Astrocyte of the spinal cord (primary cell): ENCODE measurements around the gene TBC1D17.
"Not testable (repeated sequence)": the region's sequence is repeated elsewhere in the genome, so short reads cannot be mapped to it uniquely, and the experiment has no call there.

Experiments
- DNase-seq: peaks from one replicate; pipeline ENCODE4 v3.0.0; 2011; ENCODE audit warnings: low read depth, low spot score
- H3K4me3 ChIP-seq: 2 replicates; pipeline ENCODE4 v1.5.1; 2011; ENCODE audit warnings: low read depth, mild to moderate bottlenecking, low read length, moderate library complexity
- CTCF ChIP-seq: IDR thresholded peaks from 2 replicates; pipeline ENCODE4 v1.5.1; 2012; ENCODE audit warnings: low read depth, mild to moderate bottlenecking, low read length, inconsistent platforms
- in situ Hi-C: cut with HindIII; loops from 2 replicates; pipeline ENCODE4 v1.10.0; 2017; ENCODE audit warnings: low sequenced_read_pairs

Gene TBC1D17

GRCh38 chr19:49920624-49921363 lies 43.3 kb downstream of the TBC1D17 start:
- in situ Hi-C loops = no loop called here
- H3K4me3 ChIP-seq = no peak overlapping the region
- no peak for TF ChIP-seq CTCF

DNA sequence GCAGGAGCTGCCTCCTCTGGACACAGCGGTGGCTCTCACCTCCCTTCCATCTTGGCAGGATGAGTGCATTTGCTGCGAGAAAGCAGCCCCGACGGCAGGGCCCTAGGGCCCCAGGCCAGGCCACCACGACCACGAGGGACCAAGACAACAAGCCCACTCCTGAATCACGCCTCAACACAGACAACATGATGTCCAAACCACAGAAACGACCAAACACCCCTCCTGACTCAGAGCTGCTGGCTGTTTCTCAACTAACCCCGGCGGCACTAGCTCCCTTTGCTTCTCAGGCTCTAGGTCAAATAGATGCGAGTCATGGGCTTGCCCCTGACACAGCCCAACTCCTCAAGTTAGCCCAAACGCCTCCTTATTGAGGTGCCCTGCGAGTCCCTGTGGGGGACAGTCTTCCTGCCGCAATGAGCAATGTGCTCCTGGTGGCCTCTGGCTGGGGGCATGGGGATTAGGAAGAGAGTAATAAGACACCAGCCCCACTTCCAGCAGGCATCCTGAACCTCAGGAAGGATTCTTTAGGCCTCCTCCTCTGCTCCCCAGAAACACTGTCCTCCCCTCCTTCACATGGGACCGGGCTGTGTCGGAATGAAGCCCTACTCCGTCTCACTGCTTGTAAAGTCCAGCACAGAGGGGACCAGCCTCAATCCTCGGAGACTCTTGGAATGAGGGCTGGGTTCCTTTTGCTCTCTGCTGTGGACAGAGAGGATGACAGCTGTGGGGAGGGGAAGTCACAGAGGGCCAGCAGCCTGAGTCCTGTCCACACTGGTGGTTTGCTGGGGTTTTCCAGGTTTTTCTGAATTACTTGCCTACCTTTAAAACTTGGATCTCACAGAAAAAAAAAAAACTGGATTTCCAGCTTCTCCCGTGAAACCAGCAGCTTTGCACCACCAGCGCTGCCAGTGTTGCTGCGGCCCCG lies 44.6 kb downstream of the TBC1D17 start:
- peak; percentile 58 for DNase-seq
- no peak for TF ChIP-seq CTCF
- no peak overlapping the region for H3K4me3 ChIP-seq
- in situ Hi-C loops = no loop called here

More at GRCh38 chr19:49920624-49921363, 43.3 kb downstream of the TBC1D17 start:
- no peak for DNase-seq

- in situ Hi-C loops = no loop called here
- no peak overlapping the region for H3K4me3 ChIP-seq
- TF ChIP-seq CTCF = no peak
- DNase-seq = no peak
Observed at GRCh38 chr19:49923055-49924003, 45.8 kb downstream of the TBC1D17 start.

DNA sequence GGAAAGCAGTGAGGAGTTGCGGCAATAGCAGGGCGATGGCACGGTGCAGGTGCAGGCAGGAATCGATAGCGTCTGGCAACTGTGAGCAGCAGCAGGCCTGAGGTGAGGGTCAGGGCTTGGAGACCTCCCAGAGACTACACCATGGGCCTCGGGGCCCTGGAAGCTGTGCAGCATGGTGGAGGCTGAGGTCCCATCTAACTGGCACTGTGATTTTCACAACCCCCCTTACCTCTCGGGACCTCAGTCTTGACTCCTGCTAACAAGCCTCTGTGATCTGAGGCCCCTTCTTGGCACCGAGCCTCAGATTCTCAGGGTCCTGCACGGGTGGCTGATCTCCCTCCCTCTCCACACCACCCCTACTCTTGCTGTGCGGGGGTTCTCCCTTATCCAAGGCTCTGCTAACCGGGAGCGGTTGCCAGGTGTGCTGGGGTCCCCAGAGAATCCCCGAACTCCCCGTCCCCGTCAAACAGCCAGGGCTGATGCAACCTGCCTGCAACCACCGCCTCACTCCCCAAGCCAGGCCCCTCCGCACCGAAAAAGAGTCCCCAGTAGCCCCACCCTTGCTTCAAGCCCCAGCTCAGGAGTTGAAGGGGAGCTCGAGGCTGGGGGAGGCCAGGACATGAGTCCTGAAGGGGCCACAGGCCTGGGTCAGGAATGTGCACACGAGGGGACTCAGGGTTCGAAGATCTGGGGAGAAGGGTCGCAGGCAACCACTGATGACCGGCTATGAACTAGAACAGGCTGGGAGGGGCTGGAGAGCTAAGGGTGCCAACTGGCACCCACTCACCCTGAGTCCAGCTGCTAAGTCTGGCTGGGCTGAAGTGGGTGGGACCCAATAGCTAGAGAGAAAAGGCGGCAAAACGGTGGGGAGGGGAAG lies 46.7 kb downstream of the TBC1D17 start:
- DNase-seq = no peak

DNA sequence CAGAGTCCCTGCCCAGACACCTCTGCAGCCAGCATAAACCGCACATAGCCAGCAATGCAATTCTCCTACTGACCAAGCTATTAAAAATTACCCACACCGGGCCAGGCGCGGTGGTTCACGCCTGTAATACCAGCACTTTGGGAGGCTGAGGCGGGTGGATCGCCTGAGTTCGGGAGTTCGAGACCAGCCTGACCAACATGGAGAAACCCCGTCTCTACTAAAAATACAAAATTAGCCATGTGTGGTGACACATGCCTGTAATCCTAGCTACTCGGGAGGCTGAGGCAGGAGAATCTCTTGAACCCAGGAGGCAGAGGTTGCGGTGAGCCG lies 47.3 kb downstream of the TBC1D17 start:
- H3K4me3 ChIP-seq, DNase-seq, in situ Hi-C loops: not testable (repeated sequence)

More for the DNA sequence above, 46.7 kb downstream of the TBC1D17 start:
- H3K4me3 ChIP-seq = no peak overlapping the region
- TF ChIP-seq CTCF = no peak
- in situ Hi-C loops = no loop called here

GRCh38 chr19:49925486-49925885 lies 48.0 kb downstream of the TBC1D17 start:
- no peak overlapping the region for H3K4me3 ChIP-seq
- in situ Hi-C loops = no loop called here
- no peak for TF ChIP-seq CTCF
- no peak for DNase-seq
